ENCODE measurements around the gene HES5. TPM values are rescaled to one million over a fixed set of nuclear protein-coding genes. Genes with fewer than 3 reads are reported as not detected.

Gene HES5
- total and polyA plus RNA-seq, 2 of the 4 experiments (the other 2 are of a cell fraction) = not detected

DNA sequence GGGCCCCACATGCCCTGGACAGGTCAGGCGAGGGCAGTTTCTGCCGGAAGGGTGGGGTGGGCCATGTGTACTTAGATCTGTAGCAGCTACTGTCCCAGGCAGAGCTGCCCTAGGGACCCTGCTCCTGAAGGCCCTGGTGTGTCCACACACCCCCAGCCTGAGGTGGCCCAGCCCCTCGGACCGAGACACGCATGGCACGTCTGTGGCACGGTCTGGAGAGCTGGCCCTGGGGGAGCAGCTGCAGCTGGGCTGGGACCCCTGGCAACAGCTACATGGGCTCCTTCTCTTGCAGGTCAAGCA, 28.3 kb downstream of the HES5 start:
- no peaks in the 10 kb centered on the region for H3K36me3 ChIP-seq (ENCODE audit: control insufficient read depth, insufficient read depth, low read length)
- no peak overlapping the region for H2BK20ac ChIP-seq (ENCODE audit: low read depth, low read length)
- no peaks in the 10 kb centered on the region for H3K9me1 ChIP-seq (ENCODE audit: insufficient read depth, low read length)
- 55% methylated on average over 4 of the region's 7 CpGs; no CpG with 5 or more reads in 1 of the 2 experiments for WGBS, 2 experiments (ENCODE audit: extremely low coverage in 2 of 2, insufficient read length in 1 of 2)
- H3K79me1 ChIP-seq (ENCODE audit: low read depth in 1 of 2, low read length in 2 of 2) = no peaks in the 10 kb centered on the region
- no peak overlapping the region for H4K91ac ChIP-seq (ENCODE audit: insufficient read depth, low read depth, low read length)
- no peak overlapping the region for H3K23ac ChIP-seq (ENCODE audit: low read depth, low read length)
- no peak overlapping the region for H2BK15ac ChIP-seq (ENCODE audit: low read depth, low read length)
- intact Hi-C loops (cut with micrococcal nuclease) (no loop called here), in situ Hi-C loops (cut with MboI; ENCODE audit: low sequenced_read_pairs) (no loop called here), dilution Hi-C loops (cut with HindIII; ENCODE audit: low sequenced_read_pairs, unreplicated experiment) (no loop called here)
- H3K27ac ChIP-seq (ENCODE audit: insufficient read depth, low read length) = no peak overlapping the region
- no peak for TF ChIP-seq SMC3 (IDR thresholded peaks at IDR 0.05; ENCODE audit: low read depth, low read length)
- TF ChIP-seq, protein P1, sequence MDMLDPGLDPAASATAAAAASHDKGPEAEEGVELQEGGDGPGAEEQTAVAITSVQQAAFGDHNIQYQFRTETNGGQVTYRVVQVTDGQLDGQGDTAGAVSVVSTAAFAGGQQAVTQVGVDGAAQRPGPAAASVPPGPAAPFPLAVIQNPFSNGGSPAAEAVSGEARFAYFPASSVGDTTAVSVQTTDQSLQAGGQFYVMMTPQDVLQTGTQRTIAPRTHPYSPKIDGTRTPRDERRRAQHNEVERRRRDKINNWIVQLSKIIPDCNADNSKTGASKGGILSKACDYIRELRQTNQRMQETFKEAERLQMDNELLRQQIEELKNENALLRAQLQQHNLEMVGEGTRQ (IDR thresholded peaks at IDR 0.05; ENCODE audit: low read depth, low read length) = no peak
- no peak for TF ChIP-seq FOS (IDR thresholded peaks at IDR 0.05; ENCODE audit: low read depth, low read length)
- TF ChIP-seq CEBPB (IDR thresholded peaks at IDR 0.05; ENCODE audit: low read depth, low read length) = no peak
- TF ChIP-seq MAFK (IDR thresholded peaks at IDR 0.05; ENCODE audit: low read depth, low read length) = no peak
- TF ChIP-seq RFX5 (IDR thresholded peaks at IDR 0.05; ENCODE audit: low read depth, low read length) = no peak
- no peak for TF ChIP-seq NFE2L2 (IDR thresholded peaks at IDR 0.05; ENCODE audit: low read depth, low read length)
- TF ChIP-seq RCOR1 (IDR thresholded peaks at IDR 0.05; ENCODE audit: insufficient replicate concordance, low read length) = no peak
- TF ChIP-seq CHD1 (IDR thresholded peaks at IDR 0.05; ENCODE audit: low read depth, low read length) = no peak
- no peak for TF ChIP-seq BHLHE40 (IDR thresholded peaks at IDR 0.05; ENCODE audit: low read depth, low read length)
- TF ChIP-seq, protein P2, sequence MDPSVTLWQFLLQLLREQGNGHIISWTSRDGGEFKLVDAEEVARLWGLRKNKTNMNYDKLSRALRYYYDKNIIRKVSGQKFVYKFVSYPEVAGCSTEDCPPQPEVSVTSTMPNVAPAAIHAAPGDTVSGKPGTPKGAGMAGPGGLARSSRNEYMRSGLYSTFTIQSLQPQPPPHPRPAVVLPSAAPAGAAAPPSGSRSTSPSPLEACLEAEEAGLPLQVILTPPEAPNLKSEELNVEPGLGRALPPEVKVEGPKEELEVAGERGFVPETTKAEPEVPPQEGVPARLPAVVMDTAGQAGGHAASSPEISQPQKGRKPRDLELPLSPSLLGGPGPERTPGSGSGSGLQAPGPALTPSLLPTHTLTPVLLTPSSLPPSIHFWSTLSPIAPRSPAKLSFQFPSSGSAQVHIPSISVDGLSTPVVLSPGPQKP (IDR thresholded peaks at IDR 0.05; ENCODE audit: borderline replicate concordance, low read depth, low read length) = no peak
- TF ChIP-seq RAD21 (IDR thresholded peaks at IDR 0.05; ENCODE audit: low read length) = no peak
- TF ChIP-seq, protein P3, sequence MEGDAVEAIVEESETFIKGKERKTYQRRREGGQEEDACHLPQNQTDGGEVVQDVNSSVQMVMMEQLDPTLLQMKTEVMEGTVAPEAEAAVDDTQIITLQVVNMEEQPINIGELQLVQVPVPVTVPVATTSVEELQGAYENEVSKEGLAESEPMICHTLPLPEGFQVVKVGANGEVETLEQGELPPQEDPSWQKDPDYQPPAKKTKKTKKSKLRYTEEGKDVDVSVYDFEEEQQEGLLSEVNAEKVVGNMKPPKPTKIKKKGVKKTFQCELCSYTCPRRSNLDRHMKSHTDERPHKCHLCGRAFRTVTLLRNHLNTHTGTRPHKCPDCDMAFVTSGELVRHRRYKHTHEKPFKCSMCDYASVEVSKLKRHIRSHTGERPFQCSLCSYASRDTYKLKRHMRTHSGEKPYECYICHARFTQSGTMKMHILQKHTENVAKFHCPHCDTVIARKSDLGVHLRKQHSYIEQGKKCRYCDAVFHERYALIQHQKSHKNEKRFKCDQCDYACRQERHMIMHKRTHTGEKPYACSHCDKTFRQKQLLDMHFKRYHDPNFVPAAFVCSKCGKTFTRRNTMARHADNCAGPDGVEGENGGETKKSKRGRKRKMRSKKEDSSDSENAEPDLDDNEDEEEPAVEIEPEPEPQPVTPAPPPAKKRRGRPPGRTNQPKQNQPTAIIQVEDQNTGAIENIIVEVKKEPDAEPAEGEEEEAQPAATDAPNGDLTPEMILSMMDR (conservative IDR thresholded peaks at IDR 0.05; ENCODE audit: low read depth, low read length) = no peak
- TF ChIP-seq MXI1 (IDR thresholded peaks at IDR 0.05; ENCODE audit: borderline replicate concordance, low read depth, low read length) = no peak
- no peak for TF ChIP-seq POLR2A (IDR thresholded peaks at IDR 0.05; ENCODE audit: low read depth, low read length)
- TF ChIP-seq MAZ (IDR thresholded peaks at IDR 0.05; ENCODE audit: borderline replicate concordance, low read depth, low read length) = no peak
- H2AK9ac ChIP-seq (replicated peaks; ENCODE audit: low read depth, low read length, poor library complexity) = no peak overlapping the region
- peaks cover 12% of the 10 kb centered on the region; the same call in 1 of the 2 replicates for H3K27me3 ChIP-seq (ENCODE audit: control insufficient read depth, insufficient read depth, low read length)
- H2BK5ac ChIP-seq (ENCODE audit: low read depth, low read length, poor library complexity, severe bottlenecking) = no peak overlapping the region
- H3K9ac ChIP-seq (ENCODE audit: low read depth, low read length) = no peak overlapping the region
- H3K4ac ChIP-seq (ENCODE audit: low read depth, low read length) = no peak overlapping the region
- H3K4me2 ChIP-seq (ENCODE audit: low read depth, low read length) = no peak overlapping the region
- H4K8ac ChIP-seq (ENCODE audit: low read depth in 2 of 2, low read length in 2 of 2) = no peak overlapping the region
- peaks cover 2% of the 10 kb centered on the region; the same call in 1 of the 2 replicates for H3K4me1 ChIP-seq (ENCODE audit: control insufficient read depth, insufficient read depth, low read length)
- no peak overlapping the region for H2AFZ ChIP-seq (replicated peaks; ENCODE audit: low read length, poor library complexity)
- CTCF ChIA-PET = no interaction called here
- H2AK5ac ChIP-seq (ENCODE audit: low read depth, low read length) = no peak overlapping the region
- DNase-seq = no peak
- H4K20me1 ChIP-seq (ENCODE audit: insufficient read depth, low read length) = peaks cover 1% of the 10 kb centered on the region; the same call in 1 of the 2 replicates
- no peak overlapping the region for H2BK120ac ChIP-seq (ENCODE audit: low read depth, low read length)
- no peak overlapping the region for H3K14ac ChIP-seq (replicated peaks; ENCODE audit: low read depth, low read length)
- POLR2A ChIA-PET (ENCODE audit: unreplicated experiment) = no interaction called here
- no peak overlapping the region for H3K56ac ChIP-seq (ENCODE audit: extremely low read depth, insufficient read depth, low read length)
- no peak overlapping the region for H3K18ac ChIP-seq (ENCODE audit: low read depth, low read length)
- no TSS peak for BruUV-seq (replicated peaks)
- H3K4me3 ChIP-seq (ENCODE audit: insufficient read depth, low read depth, low read length) = no peak overlapping the region
- no peaks in the 10 kb centered on the region for H3K9me3 ChIP-seq (ENCODE audit: control insufficient read depth, insufficient read depth, low read length)
- H4K5ac ChIP-seq (ENCODE audit: low read depth, low read length) = no peak overlapping the region
- ATAC-seq (ENCODE audit: low read depth) = no peak
